ENCODE measurements around the gene PIK3AP1.

GRCh38 chr10:96667401-96667800 is 52.9 kb downstream of the PIK3AP1 start:
- no peak for TF ChIP-seq EZH2 (IDR thresholded peaks at IDR 0.05; ENCODE audit: insufficient read depth, poor library complexity, severe bottlenecking)
- no peak for TF ChIP-seq EZH2phosphoT487 (IDR thresholded peaks at IDR 0.05; ENCODE audit: insufficient read depth, low read depth)
